B cell (primary cell): Measurements from ENCODE around the gene RBP7.

Experiments
- CTCF ChIP-seq: fragments of 200-600 bp; IDR thresholded peaks from one replicate; pipeline ENCODE4 v1.8.0; 2022; ENCODE audit warnings: antibody characterized with exemption, mild to moderate bottlenecking
- EZH2 ChIP-seq: IDR thresholded peaks from 2 replicates; pipeline ENCODE4 v1.6.1; 2012; ENCODE audit warnings: borderline replicate concordance, low read depth, mild to moderate bottlenecking, moderate library complexity, low read length; ENCODE audit not compliant: insufficient read depth, poor library complexity, severe bottlenecking

GRCh38 chr1:10052347-10052746 is 55.3 kb downstream of the RBP7 start:
- TF ChIP-seq CTCF: no peak
- no peak for TF ChIP-seq EZH2
